A673 (cell line): ENCODE results near the gene LMF1. TPM values are rescaled to one million over a fixed set of nuclear protein-coding genes. Genes with fewer than 3 reads are reported as not detected.

ENCODE experiments used
- BruUV-seq: library from RNA; stranded (reverse); fragments of 400-500 nt; replicated peaks from 2 replicates; lab custom pipeline; 2021; lab: Mats Ljungman, UMichigan
- CTCF ChIA-PET: fragments of 300-600 bp; sonication (Branson Sonifier 250); formaldehyde crosslinking; loops from one replicate; lab custom pipeline; 2022; ENCODE audit warnings: antibody characterized with exemption; lab: Charles Lee
- POLR2A ChIA-PET: fragments of 300-600 bp; sonication (Branson Sonifier 250); formaldehyde crosslinking; loops from one replicate; lab custom pipeline; 2022; ENCODE audit warnings: antibody characterized with exemption; ENCODE audit not compliant: low non-redundant PET; lab: Charles Lee
- DNase-seq: peaks from one replicate; pipeline ENCODE4 v3.0.0-alpha.2; 2015; ENCODE audit warnings: low spot score
- H3K27ac ChIP-seq: fragments of 200-600 bp; sonication (generic); 2 replicates; pipeline ENCODE4 v1.5.1; 2016; ENCODE audit warnings: mixed run types, low read depth, mild to moderate bottlenecking, mixed read lengths, antibody characterized with exemption, low read length; ENCODE audit not compliant: poor library complexity, severe bottlenecking
- H3K27me3 ChIP-seq: fragments of 200-600 bp; sonication (generic); replicated peaks from 2 replicates; pipeline ENCODE4 v1.6.1; 2017; ENCODE audit warnings: mixed run types, low read depth, mild to moderate bottlenecking, mixed read lengths, antibody characterized with exemption, low read length; ENCODE audit not compliant: insufficient read depth, poor library complexity
- H3K36me3 ChIP-seq: fragments of 200-600 bp; sonication (generic); 2 replicates; pipeline ENCODE4 v1.6.1; 2016; ENCODE audit warnings: mixed run types, mild to moderate bottlenecking, mixed read lengths, antibody characterized with exemption, low read length; ENCODE audit not compliant: insufficient read depth, poor library complexity, severe bottlenecking
- H3K4me1 ChIP-seq: fragments of 200-600 bp; sonication (generic); 2 replicates; pipeline ENCODE4 v1.6.1; 2017; ENCODE audit warnings: mixed run types, mild to moderate bottlenecking, mixed read lengths, antibody characterized with exemption, low read length; ENCODE audit not compliant: insufficient read depth, poor library complexity, severe bottlenecking
- H3K4me3 ChIP-seq: fragments of 200-600 bp; sonication (generic); 2 replicates; pipeline ENCODE4 v1.5.1; 2016; ENCODE audit warnings: low read depth, mixed run types, mild to moderate bottlenecking, mixed read lengths, low read length; ENCODE audit not compliant: poor library complexity, severe bottlenecking
- H3K9me3 ChIP-seq: fragments of 200-600 bp; sonication (generic); 2 replicates; pipeline ENCODE4 v1.6.1; 2016; ENCODE audit warnings: mixed run types, low read depth, mild to moderate bottlenecking, mixed read lengths, antibody characterized with exemption, low read length; ENCODE audit not compliant: poor library complexity, severe bottlenecking
- CTCF ChIP-seq: fragments of 300-800, 200-600 bp; sonication (generic); conservative IDR thresholded peaks from 2 replicates; pipeline ENCODE4 v1.5.1; 2017; ENCODE audit warnings: low read depth, mild to moderate bottlenecking, antibody characterized with exemption, low read length, moderate library complexity, mixed read lengths
- EZH2 ChIP-seq: fragments of 200-600 bp; sonication (generic); IDR thresholded peaks from 2 replicates; pipeline ENCODE4 v1.6.1; 2017; ENCODE audit warnings: borderline replicate concordance, low read depth, mild to moderate bottlenecking, mixed read lengths, antibody characterized with exemption, low read length; ENCODE audit not compliant: poor library complexity, severe bottlenecking
- intact Hi-C: fragments of 100-400 bp; cut with micrococcal nuclease; formaldehyde crosslinking; loops from one replicate; pipeline ENCODE4 v1.10.0; 2022; ENCODE audit not compliant: unreplicated experiment
- total RNA-seq: library from RNA; stranded (reverse); gene quantifications from 2 replicates; pipeline ENCODE4 v1.2.3, GENCODE V29; 2021

Gene LMF1
- total RNA-seq, 1 experiment from 2014 or later: 21.0 TPM

GRCh38 chr16:988471-989353, 17.9 kb upstream of the LMF1 start:
- intact Hi-C loops: no loop called here
- CTCF ChIA-PET: no interaction called here

DNA sequence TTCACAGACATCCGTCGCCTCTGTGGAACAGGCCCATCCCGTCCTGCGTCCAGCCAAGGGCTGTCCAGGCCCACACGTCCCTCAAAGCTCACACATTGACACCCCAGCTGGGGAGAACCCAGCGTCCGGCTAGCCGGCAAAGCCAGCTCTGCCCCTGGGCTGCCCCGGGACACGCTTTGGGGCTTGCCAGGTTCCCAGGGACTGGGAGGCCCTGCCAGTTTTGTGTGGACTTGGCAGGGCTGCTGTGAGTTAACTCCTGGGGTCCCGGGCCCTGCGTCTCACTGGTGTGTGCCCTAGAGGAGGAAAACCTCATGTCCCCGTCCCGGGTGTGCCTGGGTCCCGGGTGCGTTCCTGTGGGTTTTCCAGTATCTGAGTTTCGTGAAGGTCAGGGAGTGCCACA, 17.1 kb upstream of the LMF1 start:
- Histone ChIP-seq H3K36me3 (no peaks in the 10 kb centered on the region), H3K27ac (no peak overlapping the region), H3K4me3 (no peak overlapping the region), H3K27me3 (peaks cover 9% of the 10 kb centered on the region), H3K4me1 (peaks cover 26% of the 10 kb centered on the region), H3K9me3 (no peaks in the 10 kb centered on the region)
- no peak for DNase-seq
- TF ChIP-seq EZH2 (no peak), CTCF (no peak)
- ChIA-PET POLR2A (no interaction called here), CTCF (no interaction called here)
- intact Hi-C loops: no loop called here
- no TSS peak for BruUV-seq

More at GRCh38 chr16:988471-989353, 17.9 kb upstream of the LMF1 start:
- POLR2A ChIA-PET: no interaction called here
- H3K36me3 ChIP-seq: no peaks in the 10 kb centered on the region
- no peak overlapping the region for H3K27ac ChIP-seq
- TF ChIP-seq EZH2: no peak
- TF ChIP-seq CTCF: no peak
- peaks cover under 1% of the 10 kb centered on the region for H3K27me3 ChIP-seq
- peaks cover 26% of the 10 kb centered on the region for H3K4me1 ChIP-seq
- H3K9me3 ChIP-seq: no peaks in the 10 kb centered on the region
- no TSS peak for BruUV-seq
- no peak for DNase-seq
- H3K4me3 ChIP-seq: no peak overlapping the region

GRCh38 chr16:986925-987582, 16.3 kb upstream of the LMF1 start:
- Histone ChIP-seq H3K27ac (no peak overlapping the region), H3K4me1 (peaks cover 29% of the 10 kb centered on the region), H3K36me3 (no peaks in the 10 kb centered on the region), H3K27me3 (peaks cover 17% of the 10 kb centered on the region), H3K9me3 (no peaks in the 10 kb centered on the region), H3K4me3 (no peak overlapping the region)
- peak; percentile 73 for DNase-seq
- TF ChIP-seq EZH2: no peak
- TF ChIP-seq CTCF: no peak
- ChIA-PET CTCF (no interaction called here), POLR2A (no interaction called here)
- intact Hi-C loops: no loop called here
- BruUV-seq: no TSS peak
